ENCODE data around the gene CCDC194.

CCDC194 gene

DNA sequence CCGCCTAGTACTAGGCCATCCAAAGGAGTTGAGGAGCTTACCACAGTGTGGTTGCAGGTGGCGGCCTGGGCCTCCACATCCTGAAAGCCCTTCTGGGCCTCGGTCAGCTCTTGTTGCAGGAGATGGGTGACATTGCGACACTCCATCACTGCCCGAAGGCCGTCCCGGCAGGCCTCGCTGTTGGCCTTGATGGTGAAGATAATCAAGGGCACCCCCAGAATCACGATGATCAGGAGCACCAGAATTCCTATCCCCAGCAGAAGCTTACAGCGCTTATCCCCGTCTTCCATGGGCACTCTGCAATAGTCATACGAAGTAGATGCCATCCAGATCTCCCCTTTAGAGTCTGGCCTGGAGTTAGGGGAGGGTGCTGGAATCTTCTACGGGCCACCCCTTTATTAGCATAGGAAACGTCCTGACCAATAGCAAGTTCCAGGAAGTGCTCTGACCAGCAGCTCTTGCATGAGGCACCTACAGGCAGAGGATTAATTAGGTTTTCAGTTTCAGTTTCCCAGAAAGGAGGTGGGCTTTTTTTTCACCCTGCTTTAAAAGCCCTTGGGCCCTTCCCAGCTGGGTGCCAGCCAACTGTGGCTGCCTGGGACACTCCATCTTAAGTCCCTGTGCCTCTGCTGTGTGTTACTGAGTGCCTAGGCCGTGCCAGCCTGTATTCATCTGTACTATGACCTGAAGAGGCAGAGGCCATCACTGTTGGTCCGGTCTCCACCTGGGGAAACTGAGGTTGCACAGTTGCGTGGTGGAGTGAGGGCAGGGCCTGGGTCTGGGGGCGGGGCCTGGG is 11.5 kb upstream of the CCDC194 start, which contains the start of gene BST2:
TSS of gene BST2 (minus strand) at position 381 of the 796 bp plus-strand sequence. CDS start at position 326, 55 bp downstream.
- DNase-seq (ENCODE audit: low spot score) = peak; percentile 42

DNA sequence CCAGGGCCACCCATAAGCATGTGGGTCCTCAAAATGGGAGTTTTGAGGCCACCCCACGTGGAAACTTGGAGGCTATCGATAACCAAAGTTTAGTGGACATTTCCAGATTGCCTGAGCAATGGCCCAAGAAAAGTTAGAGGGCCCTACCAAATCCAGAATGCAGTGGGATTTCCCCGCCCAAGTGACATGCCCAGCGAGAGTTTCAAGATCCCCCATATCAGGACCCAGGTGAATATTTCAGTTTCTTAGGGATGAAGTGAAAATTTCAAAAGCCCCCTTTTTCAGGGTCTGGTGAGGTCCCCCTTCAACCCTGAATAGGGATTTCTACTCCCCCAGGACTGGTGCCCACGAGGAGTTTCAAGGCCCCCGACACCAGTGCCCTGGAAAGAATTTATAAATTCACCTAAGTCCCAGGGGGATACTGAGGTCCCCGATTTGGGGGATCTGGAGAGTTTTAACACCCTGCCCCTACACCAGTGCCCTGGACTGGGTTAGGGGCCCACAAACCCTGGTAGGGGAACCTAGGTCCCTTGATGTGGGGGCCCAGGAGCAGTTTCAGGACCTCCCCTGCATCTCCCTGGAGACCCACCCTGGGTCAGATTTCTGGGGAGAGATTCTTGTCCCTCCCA is 10.7 kb upstream of the CCDC194 start:
- no peak for DNase-seq (ENCODE audit: low spot score)

DNA sequence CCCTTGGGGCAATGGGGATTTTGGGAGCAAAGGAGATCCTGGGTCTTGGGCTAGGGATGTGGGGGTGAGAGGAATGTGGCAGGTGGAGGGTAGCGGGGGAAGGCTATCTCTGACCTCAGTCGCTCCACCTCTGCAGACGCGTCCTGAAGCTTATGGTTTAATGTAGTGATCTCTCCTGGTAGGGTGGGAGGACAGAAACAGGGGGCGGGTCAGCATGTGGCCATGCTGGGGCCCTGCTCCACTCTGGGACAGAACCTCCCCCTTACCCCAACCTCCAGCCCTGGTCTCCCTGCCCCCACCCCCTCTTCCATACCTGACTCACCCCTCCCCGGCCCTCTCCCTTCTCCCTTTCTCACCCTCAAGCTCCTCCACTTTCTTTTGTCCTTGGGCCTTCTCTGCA is 10.0 kb upstream of the CCDC194 start:
- no peak for DNase-seq (ENCODE audit: low spot score)

DNA sequence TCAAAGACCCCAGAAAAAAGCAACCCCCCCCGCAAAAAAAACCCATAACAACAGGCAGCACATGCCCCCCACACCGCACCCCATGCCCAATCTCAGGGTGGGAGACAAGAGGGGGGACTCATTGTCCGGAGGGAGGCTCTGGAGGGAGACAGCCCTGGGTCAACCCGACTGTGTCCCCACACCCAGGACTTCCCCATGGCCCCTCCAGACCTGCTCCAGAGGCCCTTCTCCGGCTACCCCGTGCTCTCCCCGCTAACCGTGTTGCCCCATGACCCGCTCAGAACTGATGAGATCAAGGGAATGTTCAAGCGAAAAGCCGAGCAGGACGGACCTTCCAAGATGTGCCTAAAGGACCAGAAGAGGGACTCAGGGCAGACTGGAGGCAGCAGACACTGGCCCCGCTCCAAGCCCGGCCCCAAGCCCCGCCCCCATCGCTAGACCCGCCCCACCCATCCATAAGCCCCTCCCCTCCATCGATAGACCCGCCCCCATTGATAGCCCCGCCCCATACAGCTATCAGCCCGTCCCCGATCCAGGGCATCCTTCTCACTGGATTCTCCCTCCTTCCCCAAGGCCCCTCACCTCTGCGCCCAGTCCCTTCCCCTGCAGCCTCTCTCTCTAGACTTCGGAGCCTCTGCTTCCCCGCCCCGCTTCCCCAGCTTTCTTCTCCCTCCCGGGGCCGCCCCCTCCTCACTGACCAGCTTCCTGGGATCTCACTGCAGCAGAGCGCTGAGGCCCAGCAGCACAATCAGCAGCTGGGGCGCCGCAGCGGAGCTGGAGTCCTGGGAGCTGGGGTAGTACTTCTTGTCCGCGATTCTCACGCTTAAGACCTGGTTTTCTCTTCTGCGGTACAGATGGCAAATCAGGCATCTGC is 9.2 kb upstream of the CCDC194 start:
- no peak for DNase-seq (ENCODE audit: low spot score)

DNA sequence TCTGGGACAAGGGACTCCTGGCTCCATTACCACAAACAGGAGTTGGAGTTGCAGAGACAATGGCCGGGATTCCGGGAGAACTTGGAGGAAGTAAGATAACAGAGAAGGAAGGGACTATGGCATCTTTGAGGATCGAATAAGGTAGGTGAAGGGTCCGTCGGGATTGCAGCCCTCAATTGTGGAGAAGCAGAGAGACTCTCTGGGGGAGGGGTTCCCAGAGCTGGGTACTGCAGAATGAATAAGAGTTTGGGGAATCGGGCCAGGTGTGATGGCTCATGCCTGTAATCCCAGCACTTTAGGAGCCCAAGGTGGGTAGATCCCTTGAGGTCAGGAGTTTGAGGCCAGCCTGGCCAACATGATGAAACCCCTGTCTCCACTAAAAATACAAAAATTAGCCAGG is 7.6 kb upstream of the CCDC194 start:
- no peak for DNase-seq (ENCODE audit: low spot score)

DNA sequence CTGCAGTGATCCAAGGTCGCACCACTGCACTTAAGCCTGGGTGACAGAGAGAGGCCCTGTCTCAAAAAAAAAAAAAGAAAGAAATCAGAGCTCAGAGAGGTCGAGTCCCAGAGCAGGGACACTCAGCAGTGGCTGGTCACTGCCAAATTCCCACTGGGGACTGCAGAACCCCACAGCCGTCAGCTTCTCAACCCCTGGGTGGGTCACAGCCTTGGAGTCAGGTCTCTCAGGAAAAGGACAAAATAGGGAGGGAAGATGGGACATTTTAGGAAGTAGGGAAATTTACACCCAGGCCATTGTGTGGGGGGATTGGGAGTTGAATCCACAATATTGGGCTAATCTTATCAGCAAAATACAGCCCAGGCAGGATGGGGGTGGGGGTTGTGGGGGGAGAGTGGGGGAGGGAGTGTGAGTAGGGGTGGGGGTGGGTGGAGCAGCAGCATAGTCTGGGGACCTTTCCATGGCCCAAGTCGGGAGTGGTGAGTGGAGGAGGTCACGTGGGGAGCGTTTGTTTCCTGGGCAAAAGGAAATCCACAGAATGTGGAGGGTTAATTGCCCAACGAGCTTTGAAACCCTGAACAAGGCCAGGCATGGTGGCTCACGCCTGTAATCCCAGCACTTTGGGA is 5.0 kb upstream of the CCDC194 start:
- DNase-seq (ENCODE audit: low spot score) = no peak

DNA sequence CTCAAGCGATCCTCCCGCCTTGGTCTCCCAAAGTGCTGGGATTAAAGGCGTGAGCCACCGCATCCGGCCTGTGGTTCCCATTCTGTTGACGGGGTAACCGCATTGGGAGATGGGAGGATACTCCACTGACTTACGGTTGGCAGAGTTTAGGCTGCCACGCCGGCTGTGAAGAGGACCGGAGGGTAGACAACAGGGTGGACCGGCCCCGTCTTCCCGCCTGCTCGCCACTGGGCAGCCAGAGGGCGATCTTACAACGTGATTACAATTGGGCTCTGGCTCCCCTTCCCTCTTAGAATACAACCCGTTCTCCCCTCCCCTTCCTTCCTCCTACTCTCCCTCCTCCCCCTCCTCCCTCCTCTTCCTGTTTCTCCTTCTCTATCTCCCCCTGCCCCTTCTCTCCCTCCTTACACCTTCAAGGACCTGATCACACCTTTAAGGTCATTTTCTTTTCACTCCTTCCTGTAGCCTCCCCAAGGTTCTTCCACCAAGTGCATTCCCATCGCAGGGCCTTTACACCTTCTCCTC is 957 bp upstream of the CCDC194 start:
- no peak for DNase-seq (ENCODE audit: low spot score)

DNA sequence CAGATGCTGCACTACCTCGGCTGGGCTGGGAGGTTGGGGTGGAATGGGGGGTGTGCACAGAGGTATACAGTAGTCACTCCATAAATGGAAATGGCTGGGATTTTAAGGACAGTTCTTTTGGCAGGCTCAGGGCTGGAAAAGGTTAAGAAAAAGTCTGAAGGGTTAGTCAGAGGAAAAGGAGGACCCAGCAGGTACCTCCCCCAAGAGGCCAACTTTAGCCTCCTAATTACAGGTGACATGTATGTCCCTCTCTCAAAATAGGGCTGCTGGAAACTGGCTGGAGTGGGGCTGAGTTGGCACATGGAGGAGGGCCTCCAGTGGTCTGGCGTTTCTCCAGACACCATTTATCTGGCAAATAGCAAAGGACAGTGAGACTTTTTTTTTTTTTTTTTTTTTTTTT is 994 bp downstream of the CCDC194 start:
- DNase-seq (ENCODE audit: low spot score) = no peak

DNA sequence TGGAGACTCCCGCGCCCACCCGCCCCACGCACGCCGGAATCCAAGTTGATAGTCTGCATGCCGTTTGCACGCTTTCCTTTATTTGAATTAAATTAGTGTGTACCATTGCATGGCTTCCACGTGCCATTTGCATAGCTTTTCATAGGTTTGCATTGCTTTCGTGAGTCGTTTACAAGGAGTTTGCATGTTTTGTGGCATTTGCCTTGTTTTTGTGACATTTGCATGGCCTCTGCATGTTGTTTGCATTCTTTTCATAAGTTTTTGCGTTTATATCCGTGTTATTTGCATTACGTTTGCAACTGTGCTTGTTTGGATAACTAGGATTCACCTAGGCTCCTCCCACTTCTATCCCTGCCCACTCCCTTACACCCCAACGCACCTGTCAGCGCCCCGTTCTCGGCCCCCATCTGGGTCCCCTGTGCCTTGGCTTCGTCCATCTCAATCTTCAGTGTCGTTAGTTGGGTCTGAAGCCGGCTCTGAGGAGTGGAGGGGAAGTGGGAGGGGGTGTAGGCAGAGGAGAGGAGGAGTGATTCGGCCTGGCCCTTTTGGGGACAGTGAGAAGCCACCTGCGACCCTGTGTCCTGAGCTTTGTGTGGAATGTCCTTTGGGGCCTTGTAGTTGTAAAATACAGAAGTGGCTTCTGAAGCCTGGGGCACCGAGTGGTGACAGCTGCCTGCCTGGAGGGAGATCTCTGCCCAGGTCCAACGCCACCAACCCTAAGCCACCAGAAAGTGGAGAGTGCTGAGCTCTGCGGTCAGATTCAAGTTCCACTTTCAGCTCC is 2.4 kb downstream of the CCDC194 start:
- no peak for DNase-seq (ENCODE audit: low spot score)

DNA sequence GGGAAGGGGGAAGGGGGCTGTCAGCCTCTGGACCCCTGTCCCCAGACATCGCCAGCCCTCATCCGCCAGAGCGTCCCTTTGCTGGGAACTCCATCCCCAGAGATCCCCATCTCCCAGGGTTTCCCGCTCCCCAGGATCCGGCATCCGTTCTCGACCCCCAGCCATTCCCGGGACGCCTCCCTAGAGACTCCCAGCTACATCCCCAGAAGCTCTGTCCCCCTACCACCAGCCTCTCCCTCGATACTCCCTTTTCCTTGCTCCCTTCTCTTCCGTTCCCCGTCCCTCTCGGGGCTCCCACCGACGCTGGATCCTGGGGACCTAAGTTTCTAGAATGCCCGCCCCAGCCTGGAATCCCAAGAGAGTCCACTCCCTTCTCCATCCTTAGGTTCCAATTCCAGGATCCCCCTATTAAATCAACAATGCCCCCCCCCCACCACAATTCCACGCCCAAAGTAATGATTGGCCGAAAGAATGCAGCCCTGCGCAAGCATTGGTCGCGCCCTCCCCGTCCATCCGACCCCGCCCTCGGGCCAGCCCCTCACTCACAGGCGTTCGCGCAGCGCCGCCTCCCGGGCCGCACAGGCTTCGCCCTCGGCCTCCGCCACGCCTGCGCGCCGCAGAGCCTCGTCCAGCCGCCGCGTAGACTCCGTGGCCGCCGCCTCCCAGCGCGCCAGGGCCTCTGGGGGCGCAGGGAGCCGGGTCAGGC is 3.2 kb downstream of the CCDC194 start:
- DNase-seq (ENCODE audit: low spot score) = peak; percentile 93

DNA sequence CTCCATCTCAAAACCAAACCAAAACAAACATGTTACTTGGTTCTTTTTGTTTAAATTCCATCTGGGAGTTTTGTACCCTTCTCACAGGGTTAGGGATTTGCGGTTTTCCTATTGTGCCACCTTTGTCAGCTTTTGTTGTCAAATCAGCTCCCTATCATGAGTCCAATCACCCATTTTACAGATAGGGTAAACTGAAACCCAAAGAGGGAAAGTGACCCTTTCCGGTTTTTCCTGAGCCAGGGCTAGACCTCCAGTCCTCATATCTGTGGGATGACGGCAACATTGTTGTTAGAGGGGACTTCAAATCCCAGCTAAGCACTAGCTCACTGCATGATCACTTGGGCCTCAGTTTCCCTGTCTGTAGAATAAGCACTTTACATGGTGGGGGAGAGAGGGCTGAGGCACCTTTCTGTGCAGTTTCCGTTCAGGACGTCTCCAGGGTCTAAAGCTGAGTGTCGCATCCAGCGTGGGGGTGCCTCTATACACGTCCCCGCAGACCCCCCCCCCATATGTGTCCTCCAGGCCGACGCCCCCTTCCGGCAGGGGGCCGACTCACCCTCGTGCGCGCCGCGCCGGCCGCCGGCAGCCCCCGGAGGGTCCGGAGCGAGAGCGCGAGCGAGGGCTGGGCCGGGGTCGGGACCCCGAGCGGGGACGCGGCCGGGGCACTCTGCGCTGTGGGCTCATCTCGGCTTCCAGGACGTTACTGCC is 3.9 kb downstream of the CCDC194 start:
- no peak for DNase-seq (ENCODE audit: low spot score)

DNA sequence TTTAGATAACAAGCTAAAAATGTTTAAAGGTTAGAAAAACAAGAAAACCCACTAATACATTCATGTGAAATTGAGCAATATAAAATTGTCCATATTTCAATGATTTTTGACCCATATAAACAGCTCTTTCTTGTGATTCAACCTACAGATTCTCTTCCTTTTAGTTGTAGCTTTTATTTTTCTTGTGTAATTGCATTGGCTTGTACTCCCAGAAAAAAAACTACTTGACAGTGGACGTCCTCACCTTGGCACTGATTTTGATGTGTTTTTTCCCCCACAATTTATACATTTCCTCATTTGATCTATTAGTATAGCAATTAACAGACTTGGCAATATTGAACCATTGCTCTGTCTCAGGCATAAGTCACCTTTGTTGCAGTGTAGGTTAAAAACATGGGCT is 4.7 kb downstream of the CCDC194 start:
- no peak for DNase-seq (ENCODE audit: low spot score)

DNA sequence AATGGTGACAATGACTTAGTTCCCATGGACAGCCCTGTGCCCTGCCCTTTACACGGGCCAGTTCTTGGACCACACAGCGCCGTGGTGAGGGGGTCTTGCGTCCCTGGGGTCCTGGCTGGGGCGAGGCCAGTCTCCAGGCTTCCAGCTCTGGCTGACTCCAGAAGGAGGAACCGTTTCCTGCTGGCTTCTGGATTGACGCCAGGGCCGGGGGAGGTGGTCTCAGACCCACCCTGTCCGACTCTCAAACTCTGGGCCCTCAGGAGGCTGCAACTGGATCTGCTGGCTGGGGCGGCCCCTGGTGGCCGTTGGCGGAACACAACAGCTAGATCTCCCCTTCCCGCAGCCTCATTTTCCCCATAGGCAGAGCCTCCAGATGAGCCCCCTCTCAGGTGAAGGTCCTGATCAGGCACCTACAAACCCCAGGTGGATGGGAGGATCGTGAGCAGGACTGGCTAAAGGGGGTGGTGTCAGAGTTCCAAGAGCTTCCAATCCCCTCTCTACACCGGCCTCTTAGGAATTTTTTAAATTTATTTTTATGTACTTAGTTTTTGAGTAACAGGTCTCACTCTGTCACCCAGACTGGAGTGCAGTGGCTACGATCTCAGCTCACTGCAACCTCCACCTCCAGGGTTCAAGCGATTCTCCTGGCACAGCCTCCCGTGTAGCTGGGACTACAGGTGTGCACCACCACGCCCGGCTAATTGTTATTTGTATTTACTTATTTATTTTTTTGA is 8.0 kb downstream of the CCDC194 start:
- peak; percentile 93 for DNase-seq (ENCODE audit: low spot score)

DNA sequence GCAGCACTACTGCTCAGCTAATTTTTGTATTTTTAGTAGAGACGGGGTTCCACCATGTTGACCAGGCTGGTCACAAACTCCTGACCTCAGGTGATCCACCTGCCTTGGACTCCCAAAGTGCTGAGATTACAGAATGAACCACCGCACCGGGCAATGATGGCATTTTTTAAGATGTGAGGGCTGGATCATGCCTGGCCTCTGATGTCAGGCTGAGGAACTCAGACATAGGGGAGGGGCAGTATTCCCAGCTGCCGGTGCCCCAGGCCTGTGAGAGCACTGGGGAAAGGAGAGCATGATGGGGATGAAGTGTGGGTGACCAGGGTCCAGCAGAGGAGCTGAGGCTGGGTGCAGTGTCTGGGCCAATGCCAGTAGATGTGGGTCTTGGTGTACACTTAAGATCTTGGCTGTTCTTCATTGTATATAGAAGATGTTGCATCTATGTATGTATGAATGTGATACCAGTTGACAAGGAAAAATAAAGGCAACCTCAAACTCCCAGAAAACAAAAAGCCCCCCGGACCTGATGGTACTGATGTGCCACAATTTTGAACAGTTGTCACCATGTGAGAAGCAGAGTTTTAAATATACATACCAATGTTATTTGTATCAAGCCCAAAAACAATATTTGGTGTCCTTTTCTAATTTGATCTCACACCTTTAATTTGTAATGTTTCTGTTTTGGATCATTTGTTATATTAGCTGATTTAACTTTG is 13.4 kb downstream of the CCDC194 start:
- no peak for DNase-seq (ENCODE audit: low spot score)

DNA sequence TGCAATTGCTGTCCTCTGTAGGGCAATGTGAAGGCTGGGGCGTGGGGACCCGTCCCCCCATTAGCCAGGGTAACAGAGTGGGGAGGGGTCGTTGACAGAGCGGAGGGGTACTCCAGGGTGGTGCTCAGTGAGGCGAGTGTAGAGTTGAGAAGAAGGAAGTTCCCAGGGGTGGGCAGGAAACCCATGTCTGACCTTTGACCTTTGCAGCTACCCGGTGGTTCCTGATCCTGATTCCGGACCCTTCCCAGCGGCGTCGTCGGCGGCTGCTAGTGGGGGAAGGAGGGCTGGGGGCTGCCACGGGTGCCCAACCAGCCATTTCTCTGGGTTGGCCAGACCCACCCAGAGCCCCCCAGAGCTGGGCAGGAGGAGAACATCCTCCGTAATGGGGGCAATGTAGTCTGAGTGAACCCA is 14.8 kb downstream of the CCDC194 start:
- DNase-seq (ENCODE audit: low spot score) = no peak

DNA sequence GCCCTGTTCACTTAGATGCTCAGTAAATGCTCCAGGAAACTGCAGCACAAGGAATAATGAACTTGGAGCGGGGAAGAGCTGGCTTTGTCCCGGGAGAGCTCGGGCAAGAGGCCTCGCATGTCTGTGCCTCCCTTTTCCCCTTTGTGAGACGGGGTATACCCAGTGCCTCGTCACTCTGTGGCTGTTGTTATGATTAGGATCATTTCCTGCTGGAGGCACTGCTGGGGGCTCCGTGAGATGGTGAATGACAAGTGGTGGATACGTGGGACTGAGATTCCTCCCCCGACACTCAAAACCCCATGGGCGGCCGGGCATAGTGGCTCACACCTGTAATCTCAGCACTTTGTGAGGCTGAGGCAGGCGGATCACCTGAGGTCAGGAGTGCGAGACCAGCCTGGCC is 15.7 kb downstream of the CCDC194 start:
- no peak for DNase-seq (ENCODE audit: low spot score)

DNA sequence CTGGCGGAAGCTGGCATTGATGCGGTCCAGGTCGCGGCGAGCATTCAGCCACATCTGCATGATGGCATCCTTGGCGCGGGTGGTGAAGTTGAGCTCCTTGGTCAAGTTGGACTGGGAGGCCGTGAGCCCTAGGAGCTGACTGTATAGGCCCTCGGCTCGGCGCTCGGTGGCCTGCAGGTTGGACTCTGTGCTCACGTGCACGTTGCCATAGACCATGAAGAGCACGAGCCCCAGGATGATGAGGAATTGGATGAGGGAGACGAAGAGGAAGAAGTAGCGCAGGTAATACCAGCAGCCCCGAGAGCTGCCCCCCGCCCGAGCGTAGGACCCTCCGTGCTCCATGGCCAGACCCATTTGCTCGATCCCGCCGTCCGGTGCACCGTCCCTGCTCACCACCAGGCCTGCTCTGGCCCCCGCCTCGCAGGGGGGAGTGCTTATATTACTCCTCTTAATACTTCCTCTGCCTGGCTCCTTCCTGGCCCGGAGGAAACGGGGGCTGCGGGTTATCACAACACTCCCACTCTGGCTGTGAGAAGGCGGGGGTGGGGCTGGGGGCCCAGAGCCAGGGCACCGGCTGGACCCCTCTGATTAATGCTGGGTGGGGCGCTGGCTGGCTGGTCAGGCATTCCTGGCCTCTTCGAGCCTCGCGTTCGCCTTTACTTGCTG is 16.9 kb downstream of the CCDC194 start, which contains the start of gene PLVAP:
TSS of gene PLVAP (minus strand) at position 408 of the 666 bp plus-strand sequence. CDS start at position 354, 54 bp downstream.
- peak; percentile 80 for DNase-seq (ENCODE audit: low spot score)
